CD4-positive, alpha-beta T cell treated with Interleukin-12 subunit alpha and Interleukin-12 subunit beta, for 1 hour (primary cell): ENCODE data around the gene PCID2.

ENCODE experiments used
- DNase-seq: peaks from one replicate; pipeline ENCODE4 v3.0.0-alpha.2; 2020

PCID2 gene

GRCh38 chr13:113148407-113148806 is 60.1 kb downstream of the PCID2 start:
- no peak for DNase-seq

GRCh38 chr13:113147206-113147605 is 61.3 kb downstream of the PCID2 start:
- no peak for DNase-seq

GRCh38 chr13:113146750-113147149 is 61.7 kb downstream of the PCID2 start:
- no peak for DNase-seq

GRCh38 chr13:113145911-113146598 is 62.4 kb downstream of the PCID2 start:
- no peak for DNase-seq

- no peak for DNase-seq
Observed at GRCh38 chr13:113145496-113145895, 63.0 kb downstream of the PCID2 start.

- no peak for DNase-seq
Observed at GRCh38 chr13:113144255-113144629, 64.2 kb downstream of the PCID2 start.

GRCh38 chr13:113143466-113144254 is 64.8 kb downstream of the PCID2 start:
- DNase-seq, result no peak

GRCh38 chr13:113142876-113143275 is 65.6 kb downstream of the PCID2 start:
- DNase-seq, result no peak

- DNase-seq, result no peak
Observed at GRCh38 chr13:113141601-113141970, 66.9 kb downstream of the PCID2 start.

GRCh38 chr13:113140677-113141600 is 67.5 kb downstream of the PCID2 start:
- DNase-seq, result no peak

GRCh38 chr13:113139577-113139976 is 68.9 kb downstream of the PCID2 start:
- no peak for DNase-seq

- no peak for DNase-seq
Observed at GRCh38 chr13:113138792-113139551, 69.5 kb downstream of the PCID2 start.

- no peak for DNase-seq
Observed at GRCh38 chr13:113137691-113138298, 70.7 kb downstream of the PCID2 start.

- no peak for DNase-seq
Observed at GRCh38 chr13:113135281-113135760, 73.1 kb downstream of the PCID2 start.

GRCh38 chr13:113129921-113130750 is 78.3 kb downstream of the PCID2 start:
- DNase-seq, result peak; percentile 29

- no peak for DNase-seq
Observed at GRCh38 chr13:113129480-113129879, 79.0 kb downstream of the PCID2 start.
